Caco-2 (cell line): ENCODE measurements around the gene DPP10. TPM values are rescaled to one million over a fixed set of nuclear protein-coding genes. Genes with fewer than 3 reads are reported as not detected.

Source experiments
- BruUV-seq: library from RNA; stranded (reverse); fragments of 400-500 nt; replicated peaks from 2 replicates; lab custom pipeline; 2021; lab: Mats Ljungman, UMichigan
- CTCF ChIA-PET: fragments of 300-600 bp; sonication (Branson Sonifier 250); formaldehyde crosslinking; loops from one replicate; lab custom pipeline; 2022; ENCODE audit warnings: antibody characterized with exemption; lab: Charles Lee
- POLR2A ChIA-PET: fragments of 300-600 bp; sonication (Branson Sonifier 250); formaldehyde crosslinking; loops from one replicate; lab custom pipeline; 2022; ENCODE audit warnings: antibody characterized with exemption; lab: Charles Lee
- DNase-seq, 2 experiments: peaks; one replicate each; pipeline versions ENCODE4 v3.0.0 to v3.0.0-alpha.2; 2020 to 2022
- H3K27me3 ChIP-seq: replicated peaks from 2 replicates; pipeline ENCODE4 v1.6.0; 2011; ENCODE audit warnings: low read length; ENCODE audit not compliant: control insufficient read depth, insufficient read depth
- H3K36me3 ChIP-seq: 2 replicates; pipeline ENCODE4 v1.5.1; 2011; ENCODE audit warnings: low read length; ENCODE audit not compliant: control insufficient read depth, insufficient read depth
- H3K4me1 ChIP-seq: fragments of 250-450 bp; sonication (Bioruptor Pico); 2 replicates; pipeline ENCODE4 v1.5.1; 2020; ENCODE audit warnings: mild to moderate bottlenecking
- H3K4me3 ChIP-seq: 2 replicates; pipeline ENCODE4 v1.5.1; 2011; ENCODE audit warnings: low read depth, mild to moderate bottlenecking, control low read depth, low read length
- H3K9me3 ChIP-seq: fragments of 250-450 bp; sonication (Bioruptor Pico); 2 replicates; pipeline ENCODE4 v1.5.1; 2020; ENCODE audit warnings: mild to moderate bottlenecking, moderate library complexity
- H3K27ac Mint-ChIP-seq: one replicate; pipeline ENCODE4 v1.8.0; 2022; ENCODE audit warnings: mixed read lengths; ENCODE audit not compliant: unreplicated experiment
- H3K27me3 Mint-ChIP-seq: one replicate; pipeline ENCODE4 v1.8.0; 2022; ENCODE audit warnings: mixed read lengths; ENCODE audit not compliant: insufficient read depth, unreplicated experiment
- H3K36me3 Mint-ChIP-seq: one replicate; pipeline ENCODE4 v1.8.0; 2022; ENCODE audit warnings: mild to moderate bottlenecking, mixed read lengths; ENCODE audit not compliant: insufficient read depth, unreplicated experiment
- H3K4me1 Mint-ChIP-seq: one replicate; pipeline ENCODE4 v1.8.0; 2022; ENCODE audit warnings: low read depth, mixed read lengths; ENCODE audit not compliant: unreplicated experiment
- H3K4me3 Mint-ChIP-seq: one replicate; pipeline ENCODE4 v1.8.0; 2022; ENCODE audit warnings: mild to moderate bottlenecking, moderate library complexity, mixed read lengths; ENCODE audit not compliant: unreplicated experiment
- H3K9me3 Mint-ChIP-seq: one replicate; pipeline ENCODE4 v1.8.0; 2022; ENCODE audit warnings: mixed read lengths; ENCODE audit not compliant: unreplicated experiment
- CTCF ChIP-seq, 2 experiments: fragments of 200-600 bp in 1 of 2; IDR thresholded peaks; 1 replicate in 1 of 2; 2 replicates in 1 of 2; pipeline versions ENCODE4 v1.5.1 to v1.8.0; 2011 to 2022; ENCODE audit warnings: antibody characterized with exemption in 1 of 2, control low read depth in 1 of 2, inconsistent platforms in 1 of 2, low read depth in 1 of 2, low read length in 1 of 2, mild to moderate bottlenecking in 1 of 2, moderate library complexity in 1 of 2; ENCODE audit not compliant: insufficient read depth in 1 of 2, severe bottlenecking in 1 of 2, unreplicated experiment in 1 of 2
- intact Hi-C: fragments of 100-400 bp; cut with micrococcal nuclease; formaldehyde crosslinking; loops from one replicate; pipeline ENCODE4 v1.10.0; 2022; ENCODE audit not compliant: unreplicated experiment
- total RNA-seq: library from RNA; stranded (reverse); gene quantifications from 2 replicates; pipeline ENCODE4 v1.2.3, GENCODE V29; 2022

Gene DPP10
- total RNA-seq, 1 experiment from 2014 or later = not detected

GRCh38 chr2:115075800-115076199 is 633.4 kb downstream of the DPP10 start:
- Histone ChIP-seq H3K9me3 (no peaks in the 10 kb centered on the region), H3K36me3 (no peaks in the 10 kb centered on the region), H3K4me3 (no peak overlapping the region), H3K27me3 (no peaks in the 10 kb centered on the region), H3K4me1 (no peaks in the 10 kb centered on the region)
- no peak overlapping the region for H3K4me3 Mint-ChIP-seq
- BruUV-seq = no TSS peak
- CTCF ChIA-PET = no interaction called here
- TF ChIP-seq CTCF (IDR thresholded peaks at IDR 0.05; ENCODE audit: insufficient read depth in 1 of 2, low read depth in 1 of 2, low read length in 1 of 2, severe bottlenecking in 1 of 2, unreplicated experiment in 1 of 2) = no peak
- no peaks in the 10 kb centered on the region for H3K36me3 Mint-ChIP-seq
- no peak for DNase-seq
- H3K4me1 Mint-ChIP-seq = no peaks in the 10 kb centered on the region
- intact Hi-C loops = no loop called here
- no peak overlapping the region for H3K27ac Mint-ChIP-seq
- no peaks in the 10 kb centered on the region for H3K27me3 Mint-ChIP-seq
- H3K9me3 Mint-ChIP-seq = no peaks in the 10 kb centered on the region
- POLR2A ChIA-PET = no interaction called here

GRCh38 chr2:115077626-115078025 is 635.2 kb downstream of the DPP10 start:
- no peak overlapping the region for H3K4me3 ChIP-seq
- Mint-ChIP-seq H3K36me3 (no peaks in the 10 kb centered on the region), H3K27ac (no peak overlapping the region), H3K9me3 (no peaks in the 10 kb centered on the region), H3K4me1 (no peaks in the 10 kb centered on the region), H3K27me3 (no peaks in the 10 kb centered on the region), H3K4me3 (no peak overlapping the region)
- POLR2A ChIA-PET = no interaction called here
- no peaks in the 10 kb centered on the region for H3K36me3 ChIP-seq
- intact Hi-C loops = no loop called here
- H3K9me3 ChIP-seq = no peaks in the 10 kb centered on the region
- no peak for DNase-seq
- BruUV-seq = no TSS peak
- CTCF ChIA-PET = no interaction called here
- H3K4me1 ChIP-seq = no peaks in the 10 kb centered on the region
- no peak for TF ChIP-seq CTCF (IDR thresholded peaks at IDR 0.05; ENCODE audit: insufficient read depth in 1 of 2, low read depth in 1 of 2, low read length in 1 of 2, severe bottlenecking in 1 of 2, unreplicated experiment in 1 of 2)
- no peaks in the 10 kb centered on the region for H3K27me3 ChIP-seq

GRCh38 chr2:115083225-115083624 is 640.8 kb downstream of the DPP10 start:
- DNase-seq = peak in 1 of 2 experiments; percentile 40
- Histone ChIP-seq H3K36me3 (no peaks in the 10 kb centered on the region), H3K4me1 (no peaks in the 10 kb centered on the region), H3K4me3 (no peak overlapping the region), H3K27me3 (no peaks in the 10 kb centered on the region), H3K9me3 (no peaks in the 10 kb centered on the region)
- Mint-ChIP-seq H3K27ac (no peak overlapping the region), H3K4me1 (no peaks in the 10 kb centered on the region), H3K9me3 (no peaks in the 10 kb centered on the region), H3K4me3 (no peak overlapping the region), H3K27me3 (no peaks in the 10 kb centered on the region), H3K36me3 (no peaks in the 10 kb centered on the region)
- POLR2A ChIA-PET = no interaction called here
- intact Hi-C loops = loop anchor here (1.0 kb wide), 3 partner anchors 128 to 469 kb away; no protein-coding TSS in a partner anchor
- CTCF ChIA-PET = no interaction called here
- no TSS peak for BruUV-seq
- peak; percentile 42 to 54 for TF ChIP-seq CTCF (IDR thresholded peaks at IDR 0.05; ENCODE audit: insufficient read depth in 1 of 2, low read depth in 1 of 2, low read length in 1 of 2, severe bottlenecking in 1 of 2, unreplicated experiment in 1 of 2)
